BJ (cell line): Measurements from ENCODE around the gene TST. TPM values are rescaled to one million over a fixed set of nuclear protein-coding genes. Genes with fewer than 3 reads are reported as not detected.

ENCODE experiments used
- CTCF ChIA-PET: fragments of 350-600 bp; formaldehyde crosslinking; extraction: SDS; loops from one replicate; lab custom pipeline; 2021; ENCODE audit warnings: antibody characterized with exemption, inconsistent platforms; lab: Yijun Ruan, JAX
- POLR2A ChIA-PET: fragments of 300-600 bp; sonication (Branson Sonifier 250); formaldehyde crosslinking; extraction: SDS; loops from one replicate; lab custom pipeline; 2021; ENCODE audit warnings: antibody characterized with exemption; lab: Charles Lee
- DNase-seq: peaks from one replicate; pipeline ENCODE4 v3.0.0-alpha.2; 2011; ENCODE audit warnings: low read depth
- H3K27me3 ChIP-seq: 2 replicates; pipeline ENCODE4 v1.6.0; 2011; ENCODE audit warnings: low read length; ENCODE audit not compliant: control insufficient read depth, insufficient read depth
- H3K36me3 ChIP-seq: 2 replicates; pipeline ENCODE4 v1.5.1; 2011; ENCODE audit warnings: low read length; ENCODE audit not compliant: control insufficient read depth, insufficient read depth
- H3K4me3 ChIP-seq: 2 replicates; pipeline ENCODE4 v1.5.1; 2011; ENCODE audit warnings: low read depth, mild to moderate bottlenecking, control low read depth, low read length
- CTCF ChIP-seq: IDR thresholded peaks from 2 replicates; pipeline ENCODE4 v1.5.1; 2011; ENCODE audit warnings: low read depth, mild to moderate bottlenecking, control low read depth, inconsistent platforms, low read length, moderate library complexity; ENCODE audit not compliant: insufficient read depth
- polyA plus RNA-seq: library from polyadenylated mRNA; depleted of rRNA; stranded (reverse); fragments of >200 nt; gene quantifications from 2 replicates; pipeline ENCODE4 v1.2.3, GENCODE V29; 2011

The TST gene
- polyA plus RNA-seq, 1 experiment: 45.7 TPM

- POLR2A ChIA-PET: no interaction called here
- no peak overlapping the region for H3K4me3 ChIP-seq
- DNase-seq: no peak
- CTCF ChIA-PET: interaction anchor here (0.7 to 2.6 kb wide), 4 partner anchors 9 to 162 kb away, joined by 3 to 11 read pairs (median 6); partner anchors contain the start of gene KCTD17
- H3K27me3 ChIP-seq: peaks cover 7% of the 10 kb centered on the region
- no peak for TF ChIP-seq CTCF
- no peaks in the 10 kb centered on the region for H3K36me3 ChIP-seq
These were observed 18.4 kb upstream of the TST start for GRCh38 chr22:37037669-37038068.

- no peak for TF ChIP-seq CTCF
- Histone ChIP-seq H3K36me3 (no peaks in the 10 kb centered on the region), H3K27me3 (peaks cover 7% of the 10 kb centered on the region), H3K4me3 (no peak overlapping the region)
- CTCF ChIA-PET: interaction anchor here (0.6 to 2.6 kb wide), 4 partner anchors 8 to 163 kb away, joined by 3 to 11 read pairs (median 6); no protein-coding TSS in a partner anchor
- no peak for DNase-seq
- POLR2A ChIA-PET: interaction anchor here (0.5 kb wide), 1 partner anchor 18 kb away, joined by 4 read pairs; the partner anchor contains the start of gene TST
These were observed 17.6 kb upstream of the TST start for GRCh38 chr22:37036655-37037377.

- ChIA-PET CTCF (interaction anchor here (1.2 to 2.4 kb wide), 3 partner anchors 12 to 178 kb away, joined by 3 to 13 read pairs (median 12); no protein-coding TSS in a partner anchor), POLR2A (no interaction called here)
- H3K27me3 ChIP-seq: peaks cover 7% of the 10 kb centered on the region
- TF ChIP-seq CTCF: no peak
- DNase-seq: no peak
- peaks cover 8% of the 10 kb centered on the region for H3K36me3 ChIP-seq
- no peak overlapping the region for H3K4me3 ChIP-seq
These were observed 14.6 kb upstream of the TST start for GRCh38 chr22:37033605-37034430.

GRCh38 chr22:37032535-37033460, 13.6 kb upstream of the TST start:
- POLR2A ChIA-PET: no interaction called here
- DNase-seq: no peak
- CTCF ChIA-PET: interaction anchor here (0.5 to 2.4 kb wide), 6 partner anchors 9 to 177 kb away, joined by 3 to 13 read pairs (median 7); no protein-coding TSS in a partner anchor
- H3K36me3 ChIP-seq: peaks cover 8% of the 10 kb centered on the region
- no peak for TF ChIP-seq CTCF
- H3K27me3 ChIP-seq: peaks cover 6% of the 10 kb centered on the region
- H3K4me3 ChIP-seq: no peak overlapping the region
